GM12864 (cell line): Measurements from ENCODE around the gene NAALADL2.

Source experiments
- DNase-seq: peaks from one replicate; pipeline ENCODE4 v3.0.0-alpha.2; 2011; ENCODE audit warnings: low read depth
- H3K4me3 ChIP-seq: 2 replicates; pipeline ENCODE4 v1.5.1; 2011; ENCODE audit warnings: mild to moderate bottlenecking, low read depth, low read length, control low read depth
- CTCF ChIP-seq: IDR thresholded peaks from 2 replicates; pipeline ENCODE4 v1.5.1; 2011; ENCODE audit warnings: low read depth, mild to moderate bottlenecking, moderate library complexity, low read length, control low read depth, inconsistent platforms; ENCODE audit errors: missing control alignments

NAALADL2 gene

DNA sequence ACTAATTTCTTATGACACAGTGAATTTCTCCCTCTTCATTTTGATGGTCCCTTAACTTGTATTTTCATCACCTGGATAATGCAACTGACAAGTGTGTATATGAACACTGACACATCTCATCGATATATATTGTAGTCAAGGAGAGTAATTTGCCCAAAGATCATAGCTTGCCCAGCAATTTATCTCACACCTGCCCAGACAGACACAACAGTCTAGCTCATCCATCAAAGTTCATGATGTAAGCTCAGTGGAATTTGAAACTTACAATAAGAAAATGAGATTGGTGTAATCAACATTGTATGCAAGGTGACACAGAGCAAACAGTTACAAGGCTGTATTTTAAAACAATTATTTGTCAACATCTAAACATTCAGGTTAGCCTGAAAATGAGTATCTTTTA lies 805.8 kb downstream of the NAALADL2 start:
- no peak for TF ChIP-seq CTCF
- no peak overlapping the region for H3K4me3 ChIP-seq
- no peak for DNase-seq

- TF ChIP-seq CTCF = no peak
- no peak overlapping the region for H3K4me3 ChIP-seq
- DNase-seq = no peak
Observed at GRCh38 chr3:175668300-175668699, 809.2 kb downstream of the NAALADL2 start.

- TF ChIP-seq CTCF = no peak
- no peak overlapping the region for H3K4me3 ChIP-seq
Observed at GRCh38 chr3:175670557-175670956, 811.4 kb downstream of the NAALADL2 start.

GRCh38 chr3:175672119-175672689 lies 813.1 kb downstream of the NAALADL2 start:
- no peak overlapping the region for H3K4me3 ChIP-seq
- DNase-seq = no peak
- TF ChIP-seq CTCF = no peak

More at GRCh38 chr3:175670557-175670956, 811.4 kb downstream of the NAALADL2 start:
- no peak for DNase-seq

DNA sequence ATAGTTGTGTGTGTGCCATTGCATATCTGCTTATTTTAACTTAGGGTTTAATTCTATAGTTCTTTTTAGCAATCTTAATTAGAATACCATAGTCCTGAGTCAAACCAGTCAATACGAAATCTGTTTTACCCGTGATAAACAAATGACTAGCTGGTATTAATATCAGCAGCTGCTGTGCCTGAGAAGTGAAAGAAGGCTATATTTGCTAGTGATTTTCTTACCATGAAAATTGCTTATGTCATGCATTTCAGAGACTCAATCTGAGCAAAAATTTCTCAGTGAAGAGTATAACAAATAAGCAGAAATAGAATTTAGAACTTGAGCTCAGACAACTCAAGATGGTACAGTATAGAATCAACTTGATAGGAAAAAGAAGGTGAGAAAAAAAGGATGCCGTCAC lies 820.4 kb downstream of the NAALADL2 start:
- H3K4me3 ChIP-seq = no peak overlapping the region
- DNase-seq = no peak
- no peak for TF ChIP-seq CTCF

GRCh38 chr3:175692256-175692655 lies 833.1 kb downstream of the NAALADL2 start:
- DNase-seq = no peak
- H3K4me3 ChIP-seq = no peak overlapping the region
- TF ChIP-seq CTCF = no peak

DNA sequence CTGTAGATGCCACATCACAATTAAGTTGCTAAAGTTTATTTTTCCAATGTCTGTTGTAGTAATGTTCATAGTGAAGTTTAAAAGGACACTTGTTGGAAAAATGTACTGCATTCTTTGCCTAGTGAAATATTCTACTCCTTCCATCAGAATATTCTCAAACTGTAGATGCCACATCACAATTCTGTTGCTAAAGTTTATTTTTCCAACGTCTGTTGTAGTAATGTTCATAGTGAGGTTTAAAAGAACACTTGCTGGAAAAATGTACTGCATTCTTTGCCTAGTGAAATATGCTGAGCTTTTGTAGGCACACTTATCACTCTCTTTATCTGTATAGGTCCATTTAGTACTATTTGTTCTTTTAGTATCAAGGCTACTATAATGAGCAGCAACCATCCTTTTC lies 836.1 kb downstream of the NAALADL2 start:
- TF ChIP-seq CTCF = no peak
- DNase-seq = no peak
- H3K4me3 ChIP-seq = no peak overlapping the region
